Activated CD8-positive, alpha-beta T cell treated with anti-CD3 and anti-CD28 coated beads, Interleukin-2, amount 10 ng/mL, durations not matched to agents 7 days and 5 days (primary cell): ENCODE measurements around the gene TMEM223. TPM values are rescaled to one million over a fixed set of nuclear protein-coding genes. Genes with fewer than 3 reads are reported as not detected.
"Not testable (repeated sequence)": the region's sequence is repeated elsewhere in the genome, so short reads cannot be mapped to it uniquely, and the experiment has no call there.

Source experiments
- ATAC-seq: fragments of 150-1000 bp; cut with Tn5 transposase; one replicate; pipeline ENCODE4 v1.10.0; 2021; ENCODE audit warnings: moderate library complexity
- CTCF ChIA-PET: fragments of 350-600 bp; sonication (Branson Sonifier 250); formaldehyde crosslinking; loops from one replicate; lab custom pipeline; 2021; ENCODE audit warnings: antibody characterized with exemption; lab: Charles Lee
- POLR2A ChIA-PET: fragments of 350-600 bp; sonication (Branson Sonifier 250); formaldehyde crosslinking; loops from one replicate; lab custom pipeline; 2021; ENCODE audit warnings: antibody characterized with exemption; lab: Charles Lee
- DNase-seq: peaks from one replicate; pipeline ENCODE4 v3.0.0-alpha.2; 2020
- H3K27ac Mint-ChIP-seq: one replicate; pipeline ENCODE4 v1.8.0; 2021; ENCODE audit warnings: mild to moderate bottlenecking, mixed read lengths
- H3K27me3 Mint-ChIP-seq: one replicate; pipeline ENCODE4 v1.8.0; 2021; ENCODE audit warnings: low read depth, mixed read lengths
- H3K36me3 Mint-ChIP-seq: one replicate; pipeline ENCODE4 v1.8.0; 2021; ENCODE audit warnings: low read depth, mixed read lengths
- H3K4me1 Mint-ChIP-seq: one replicate; pipeline ENCODE4 v1.8.0; 2021; ENCODE audit warnings: low read depth, mixed read lengths
- H3K4me3 Mint-ChIP-seq: one replicate; pipeline ENCODE4 v1.8.0; 2021; ENCODE audit warnings: mild to moderate bottlenecking, mixed read lengths
- H3K9me3 Mint-ChIP-seq: one replicate; pipeline ENCODE4 v1.8.0; 2022; ENCODE audit warnings: mixed read lengths; ENCODE audit not compliant: insufficient read depth
- microRNA-seq: library from miRNA; unstranded; fragments of <30 nt; microRNA quantifications from one replicate; pipeline ENCODE4 v1.2.0, GENCODE V29; 2022
- total RNA-seq, 2 experiments: library from RNA; stranded (reverse); gene quantifications; one replicate each; pipeline ENCODE4 v1.2.3, GENCODE V29; 2021

The TMEM223 gene
- total RNA-seq, 2 experiments from 2014 or later: 20.1 to 20.3 TPM

DNA sequence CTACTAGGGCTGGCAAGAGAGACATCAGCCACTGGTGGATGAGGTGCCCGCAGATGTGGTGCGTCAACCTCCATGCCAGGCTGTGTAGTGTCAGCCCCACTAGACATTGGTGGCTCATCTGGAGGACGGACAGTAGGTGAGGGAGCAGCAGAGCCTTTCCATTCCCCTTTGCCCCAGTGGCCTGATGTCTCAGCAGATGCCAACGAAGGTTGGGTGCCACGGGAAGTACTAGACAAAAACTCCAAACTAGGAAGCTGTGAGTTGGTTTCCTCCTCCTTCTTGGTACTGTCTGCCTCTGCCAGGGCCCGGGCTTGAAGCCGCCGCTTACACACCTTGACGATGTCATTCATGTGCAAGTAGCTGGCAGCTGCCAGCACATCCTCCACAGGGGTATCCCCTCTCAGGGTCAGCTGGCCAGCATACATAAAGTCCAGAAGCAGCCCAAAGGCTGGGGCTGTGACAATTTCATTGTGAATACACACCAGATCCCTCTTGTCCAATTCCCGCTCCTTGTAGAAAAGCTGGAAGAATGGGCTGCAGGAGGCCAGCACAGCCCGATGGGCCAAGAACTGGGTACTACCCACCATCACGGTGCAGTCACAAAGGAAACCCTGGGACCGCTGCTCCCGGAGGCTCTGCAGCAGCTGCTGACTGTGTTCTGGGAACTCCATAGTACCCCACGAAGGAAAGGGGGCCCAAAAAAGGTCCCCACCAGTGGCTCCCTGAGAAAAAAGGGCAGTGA, 38.6 kb downstream of the TMEM223 start:
- Mint-ChIP-seq H3K27ac (peak overlapping the region; percentile 97), H3K4me3 (peak overlapping the region; percentile 94), H3K27me3 (no peaks in the 10 kb centered on the region), H3K9me3 (no peaks in the 10 kb centered on the region), H3K4me1 (peaks cover 34% of the 10 kb centered on the region), H3K36me3 (peaks cover 16% of the 10 kb centered on the region)
- CTCF ChIA-PET: interaction anchor here (0.7 to 3.8 kb wide), 25 partner anchors 9 to 1236 kb away, joined by 3 to 47 read pairs (median 4); partner anchors contain the start of genes HNRNPUL2, POLR2G, TAF6L and TMEM179B
- POLR2A ChIA-PET: interaction anchor here (0.6 to 4.8 kb wide), 30 partner anchors 9 to 325 kb away, joined by 3 to 48 read pairs (median 5); partner anchors contain the start of genes C11orf98, CSKMT, HNRNPUL2 and LBHD1
- no peak for ATAC-seq
- peak; percentile 26 for DNase-seq

DNA sequence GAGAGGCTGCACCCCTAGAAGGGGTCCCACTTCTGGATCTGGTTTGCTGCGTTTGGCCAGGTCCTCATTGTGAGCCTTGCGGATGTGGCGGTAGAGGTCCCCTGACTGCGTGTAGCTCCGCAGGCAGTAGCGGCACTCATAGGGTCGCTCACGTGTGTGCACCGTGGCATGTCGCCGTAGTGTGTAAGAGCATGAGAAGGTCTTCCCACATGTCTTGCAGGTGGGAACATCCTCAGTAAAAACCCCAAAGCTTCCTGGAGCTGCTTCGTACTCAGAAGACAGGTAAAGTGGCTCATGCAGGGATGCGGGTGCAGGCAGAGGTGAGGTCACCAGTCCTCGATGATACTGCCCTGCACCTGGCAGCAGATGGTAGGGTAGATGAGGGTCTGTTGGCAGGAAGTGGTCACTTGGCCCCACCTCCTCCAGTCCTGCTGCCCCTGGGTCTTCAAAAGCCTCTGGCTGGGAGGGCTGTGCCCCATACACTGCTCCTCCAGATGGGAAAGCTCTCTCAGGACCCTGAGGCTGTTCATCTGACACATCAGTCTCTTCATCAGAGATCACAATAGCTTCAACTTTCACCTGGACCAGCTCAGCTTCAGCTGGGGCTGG, 39.5 kb downstream of the TMEM223 start:
- Mint-ChIP-seq H3K9me3 (no peaks in the 10 kb centered on the region), H3K4me1 (peaks cover 37% of the 10 kb centered on the region), H3K4me3 (peak overlapping the region; percentile 2), H3K36me3 (peaks cover 16% of the 10 kb centered on the region), H3K27ac (no peak overlapping the region), H3K27me3 (no peaks in the 10 kb centered on the region)
- POLR2A ChIA-PET: interaction anchor here (0.6 to 4.8 kb wide), 7 partner anchors 10 to 129 kb away, joined by 3 to 48 read pairs (median 16); partner anchors contain the start of genes HNRNPUL2, POLR2G, SLC3A2 and TAF6L
- DNase-seq: no peak
- no peak for ATAC-seq
- CTCF ChIA-PET: interaction anchor here (0.7 to 3.8 kb wide), 5 partner anchors 10 to 360 kb away, joined by 3 to 47 read pairs (median 5); partner anchors contain the start of genes POLR2G and TMEM179B

DNA sequence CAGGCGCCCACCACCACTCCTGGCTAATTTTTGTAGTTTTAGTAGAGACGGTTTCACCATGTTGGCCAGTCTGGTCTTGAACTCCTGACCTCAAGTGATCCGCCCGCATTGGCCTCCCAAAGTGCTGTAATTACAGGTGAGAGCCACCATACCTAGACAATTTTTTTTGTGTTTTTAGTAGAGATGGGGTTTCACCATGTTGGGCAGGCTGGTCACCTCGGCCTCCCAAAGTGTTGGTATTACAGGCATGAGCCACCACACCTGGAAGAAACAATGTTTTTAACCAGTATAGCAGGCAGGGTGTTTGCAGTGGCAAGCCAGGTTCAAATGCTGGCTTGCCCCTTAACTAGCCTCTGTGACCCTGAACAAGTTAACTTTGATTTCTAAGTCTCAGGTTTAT, 41.9 kb downstream of the TMEM223 start:
- H3K9me3 Mint-ChIP-seq, H3K27me3 Mint-ChIP-seq, H3K27ac Mint-ChIP-seq, DNase-seq, ATAC-seq, CTCF ChIA-PET, POLR2A ChIA-PET, H3K4me3 Mint-ChIP-seq: not testable (repeated sequence)
- Mint-ChIP-seq H3K4me1 (peaks cover 37% of the 10 kb centered on the region), H3K36me3 (peaks cover 16% of the 10 kb centered on the region)

DNA sequence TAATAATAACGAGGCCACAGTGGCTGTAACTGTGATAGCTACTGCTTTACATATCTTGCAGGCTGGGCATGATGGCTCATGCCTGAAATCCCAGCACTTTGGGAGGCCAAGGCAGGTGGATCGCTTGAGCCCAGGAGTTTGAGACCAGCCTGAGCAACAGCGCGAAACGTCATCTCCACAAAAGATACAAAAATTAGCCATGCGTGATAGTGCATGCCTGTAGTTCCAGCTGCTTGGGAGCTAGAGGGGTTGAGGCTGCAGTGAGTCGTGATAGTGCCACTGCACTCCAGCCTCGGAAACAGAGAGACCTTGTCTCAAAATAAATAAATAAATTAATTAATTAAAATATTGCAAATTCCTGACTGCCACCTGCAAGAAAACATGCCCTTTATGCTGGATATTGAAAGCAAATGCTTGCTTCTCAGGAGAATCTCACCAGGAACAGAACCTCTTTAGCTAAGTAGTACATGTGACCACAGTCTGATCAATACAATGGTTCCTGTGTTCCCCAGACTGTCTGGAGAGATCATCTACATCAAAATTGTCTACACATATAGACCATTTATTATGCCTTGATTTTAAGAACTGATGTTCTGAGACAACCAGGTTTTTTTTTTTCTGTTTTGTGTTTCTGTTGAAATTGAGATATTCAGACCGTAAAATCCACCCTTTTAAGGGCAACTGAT, 44.2 kb downstream of the TMEM223 start:
- CTCF ChIA-PET: interaction anchor here (1.1 kb wide), 1 partner anchor 40 kb away, joined by 4 read pairs; the partner anchor contains the start of gene TMEM179B
- H3K27ac Mint-ChIP-seq: no peak overlapping the region
- no peaks in the 10 kb centered on the region for H3K9me3 Mint-ChIP-seq
- DNase-seq (no peak), ATAC-seq (no peak)
- no peak overlapping the region for H3K4me3 Mint-ChIP-seq
- POLR2A ChIA-PET: interaction anchor here (0.6 to 1.7 kb wide), 3 partner anchors 15 to 94 kb away, joined by 4 to 6 read pairs (median 4); partner anchors contain the start of gene STX5
- peaks cover 24% of the 10 kb centered on the region for H3K4me1 Mint-ChIP-seq
- peaks cover 12% of the 10 kb centered on the region for H3K36me3 Mint-ChIP-seq
- H3K27me3 Mint-ChIP-seq: no peaks in the 10 kb centered on the region

Small RNA genes lying within 50 kb of the gene (microRNA-seq; reads per million reads assigned to microRNA genes)
- 3.4 reads per million for gene MIR6514
- not detected for gene MIR6748

Other genes starting within 250 kb of the TMEM223 start
- gene AHNAK, start 245.2 kb downstream of the TMEM223 start, total RNA-seq: 100 to 1,000 TPM; 123 to 129 TPM
- gene EEF1G, start 218.1 kb downstream of the TMEM223 start, total RNA-seq: 1,000 to 10,000 TPM; 1,058 to 1,098 TPM
- 10 to 100 TPM; 22.2 to 25.0 TPM for gene TUT1, start 200.5 kb downstream of the TMEM223 start, total RNA-seq
- gene MTA2, start 190.1 kb downstream of the TMEM223 start, total RNA-seq: 100 to 1,000 TPM; 249 to 273 TPM
- 100 to 1,000 TPM; 120 to 144 TPM for gene EML3, start 179.2 kb downstream of the TMEM223 start, total RNA-seq
- gene ROM1, start 178.7 kb downstream of the TMEM223 start, total RNA-seq: 1 to 10 TPM; 1.3 to 2.0 TPM
- gene B3GAT3, start 170.0 kb downstream of the TMEM223 start, total RNA-seq: 10 to 100 TPM; 63.0 to 64.8 TPM
- 100 to 1,000 TPM; 297 to 310 TPM for gene GANAB, start 145.4 kb downstream of the TMEM223 start, total RNA-seq
- gene INTS5, start 138.7 kb downstream of the TMEM223 start, total RNA-seq: 10 to 100 TPM; 28.9 to 29.2 TPM
- gene C11orf98, start 126.8 kb downstream of the TMEM223 start, total RNA-seq: 100 to 1,000 TPM; 131 to 133 TPM
- gene CSKMT, start 126.7 kb downstream of the TMEM223 start, total RNA-seq: 10 to 100 TPM; 21.9 to 22.8 TPM
- 1 to 10 TPM; 7.5 TPM for gene UQCC3, start 120.3 kb downstream of the TMEM223 start, total RNA-seq
- 10 to 100 TPM; 22.3 to 25.0 TPM for gene LBHD1, start 119.7 kb downstream of the TMEM223 start, total RNA-seq
- gene UBXN1, start 112.9 kb downstream of the TMEM223 start, total RNA-seq: 100 to 1,000 TPM; 107 to 118 TPM
- gene LRRN4CL, start 102.5 kb downstream of the TMEM223 start, total RNA-seq: under 1 TPM; 0.21 to 0.34 TPM
- 10 to 100 TPM; 30.3 to 39.9 TPM for gene BSCL2, start 84.6 kb downstream of the TMEM223 start, total RNA-seq
- gene GNG3, start 84.3 kb downstream of the TMEM223 start, total RNA-seq: not detected
- gene HNRNPUL2, start 64.5 kb downstream of the TMEM223 start, total RNA-seq: 10 to 100 TPM; 65.4 to 67.0 TPM
- gene TTC9C, start 63.5 kb downstream of the TMEM223 start, total RNA-seq: 10 to 100 TPM; 44.3 to 46.1 TPM
- gene ZBTB3, start 37.8 kb downstream of the TMEM223 start, total RNA-seq: 10 to 100 TPM; 12.4 to 12.8 TPM
- gene POLR2G, start 30.4 kb downstream of the TMEM223 start, total RNA-seq: 10 to 100 TPM; 89.7 to 96.6 TPM
- 10 to 100 TPM; 21.8 to 23.7 TPM for gene TAF6L, start 20.6 kb downstream of the TMEM223 start, total RNA-seq
- gene TMEM179B, start 4.6 kb downstream of the TMEM223 start, total RNA-seq: 10 to 100 TPM; 37.3 to 40.8 TPM
- 100 to 1,000 TPM; 110 to 111 TPM for gene NXF1, start 13.4 kb upstream of the TMEM223 start, total RNA-seq
- gene STX5, start 40.0 kb upstream of the TMEM223 start, total RNA-seq: 10 to 100 TPM; 30.4 to 32.7 TPM
- gene TEX54, start 40.8 kb upstream of the TMEM223 start, total RNA-seq: not detected
- 10 to 100 TPM; 66.0 to 66.9 TPM for gene WDR74, start 47.6 kb upstream of the TMEM223 start, total RNA-seq
- gene SLC3A2, start 88.9 kb upstream of the TMEM223 start, total RNA-seq: 100 to 1,000 TPM; 190 to 202 TPM
- not detected for gene CHRM1, start 129.4 kb upstream of the TMEM223 start, total RNA-seq
- not detected for gene SLC22A6, start 193.0 kb upstream of the TMEM223 start, total RNA-seq
- gene SLC22A8, start 223.8 kb upstream of the TMEM223 start, total RNA-seq: not detected